HL-60 (cell line): ENCODE data around the gene SPON1.

ENCODE experiments used
- GABPA ChIP-seq: IDR thresholded peaks from 2 replicates; pipeline ENCODE4 v1.6.1; 2012; ENCODE audit warnings: low read depth
- POLR2AphosphoS5 ChIP-seq: IDR thresholded peaks from 2 replicates; pipeline ENCODE4 v1.6.1; 2012; ENCODE audit warnings: low read depth
- TF ChIP-seq, protein P1 (sequence below): IDR thresholded peaks from one replicate; pipeline ENCODE4 v1.5.1; 2011; ENCODE audit warnings: low read length, control low read depth, inconsistent platforms; ENCODE audit not compliant: insufficient read depth
- TF ChIP-seq, protein P2 (sequence below): IDR thresholded peaks from 2 replicates; pipeline ENCODE4 v1.6.1; 2012; ENCODE audit warnings: low read depth; ENCODE audit not compliant: insufficient replicate concordance

DNA sequence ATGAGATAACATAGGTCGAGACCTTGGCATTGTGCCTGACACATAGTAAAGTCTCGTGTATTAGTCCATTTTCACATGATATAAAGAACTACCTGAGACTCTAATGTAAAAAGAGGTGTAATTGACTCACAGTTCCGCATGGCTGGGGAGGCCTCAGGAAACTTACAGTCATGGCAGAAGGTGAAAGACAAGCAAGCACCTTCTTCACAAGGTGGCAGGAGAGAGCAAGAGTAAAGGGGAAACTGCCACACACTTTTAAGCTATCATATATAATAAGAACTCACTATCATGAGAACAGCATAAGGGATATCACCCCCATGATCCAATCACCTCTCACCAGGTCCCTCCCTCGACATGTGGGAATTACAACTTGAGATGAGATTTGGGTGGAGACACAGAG is 165.2 kb downstream of the SPON1 start:
- TF ChIP-seq, protein P1, sequence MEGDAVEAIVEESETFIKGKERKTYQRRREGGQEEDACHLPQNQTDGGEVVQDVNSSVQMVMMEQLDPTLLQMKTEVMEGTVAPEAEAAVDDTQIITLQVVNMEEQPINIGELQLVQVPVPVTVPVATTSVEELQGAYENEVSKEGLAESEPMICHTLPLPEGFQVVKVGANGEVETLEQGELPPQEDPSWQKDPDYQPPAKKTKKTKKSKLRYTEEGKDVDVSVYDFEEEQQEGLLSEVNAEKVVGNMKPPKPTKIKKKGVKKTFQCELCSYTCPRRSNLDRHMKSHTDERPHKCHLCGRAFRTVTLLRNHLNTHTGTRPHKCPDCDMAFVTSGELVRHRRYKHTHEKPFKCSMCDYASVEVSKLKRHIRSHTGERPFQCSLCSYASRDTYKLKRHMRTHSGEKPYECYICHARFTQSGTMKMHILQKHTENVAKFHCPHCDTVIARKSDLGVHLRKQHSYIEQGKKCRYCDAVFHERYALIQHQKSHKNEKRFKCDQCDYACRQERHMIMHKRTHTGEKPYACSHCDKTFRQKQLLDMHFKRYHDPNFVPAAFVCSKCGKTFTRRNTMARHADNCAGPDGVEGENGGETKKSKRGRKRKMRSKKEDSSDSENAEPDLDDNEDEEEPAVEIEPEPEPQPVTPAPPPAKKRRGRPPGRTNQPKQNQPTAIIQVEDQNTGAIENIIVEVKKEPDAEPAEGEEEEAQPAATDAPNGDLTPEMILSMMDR, result no peak
- no peak for TF ChIP-seq POLR2AphosphoS5
- no peak for TF ChIP-seq GABPA
- TF ChIP-seq, protein P2, sequence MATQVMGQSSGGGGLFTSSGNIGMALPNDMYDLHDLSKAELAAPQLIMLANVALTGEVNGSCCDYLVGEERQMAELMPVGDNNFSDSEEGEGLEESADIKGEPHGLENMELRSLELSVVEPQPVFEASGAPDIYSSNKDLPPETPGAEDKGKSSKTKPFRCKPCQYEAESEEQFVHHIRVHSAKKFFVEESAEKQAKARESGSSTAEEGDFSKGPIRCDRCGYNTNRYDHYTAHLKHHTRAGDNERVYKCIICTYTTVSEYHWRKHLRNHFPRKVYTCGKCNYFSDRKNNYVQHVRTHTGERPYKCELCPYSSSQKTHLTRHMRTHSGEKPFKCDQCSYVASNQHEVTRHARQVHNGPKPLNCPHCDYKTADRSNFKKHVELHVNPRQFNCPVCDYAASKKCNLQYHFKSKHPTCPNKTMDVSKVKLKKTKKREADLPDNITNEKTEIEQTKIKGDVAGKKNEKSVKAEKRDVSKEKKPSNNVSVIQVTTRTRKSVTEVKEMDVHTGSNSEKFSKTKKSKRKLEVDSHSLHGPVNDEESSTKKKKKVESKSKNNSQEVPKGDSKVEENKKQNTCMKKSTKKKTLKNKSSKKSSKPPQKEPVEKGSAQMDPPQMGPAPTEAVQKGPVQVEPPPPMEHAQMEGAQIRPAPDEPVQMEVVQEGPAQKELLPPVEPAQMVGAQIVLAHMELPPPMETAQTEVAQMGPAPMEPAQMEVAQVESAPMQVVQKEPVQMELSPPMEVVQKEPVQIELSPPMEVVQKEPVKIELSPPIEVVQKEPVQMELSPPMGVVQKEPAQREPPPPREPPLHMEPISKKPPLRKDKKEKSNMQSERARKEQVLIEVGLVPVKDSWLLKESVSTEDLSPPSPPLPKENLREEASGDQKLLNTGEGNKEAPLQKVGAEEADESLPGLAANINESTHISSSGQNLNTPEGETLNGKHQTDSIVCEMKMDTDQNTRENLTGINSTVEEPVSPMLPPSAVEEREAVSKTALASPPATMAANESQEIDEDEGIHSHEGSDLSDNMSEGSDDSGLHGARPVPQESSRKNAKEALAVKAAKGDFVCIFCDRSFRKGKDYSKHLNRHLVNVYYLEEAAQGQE, result no peak
